Vagina (tissue), 2 donors: Measurements from ENCODE around the gene KDM4E. TPM values are rescaled to one million over a fixed set of nuclear protein-coding genes. Genes with fewer than 3 reads are reported as not detected.

Experiments
- DNase-seq, 2 donors: peaks; one replicate each; pipeline ENCODE4 v3.0.0-alpha.2; 2017; ENCODE audit errors: extremely low spot score in 2 of 2
- H3K27ac ChIP-seq: fragments of 200-600 bp; sonication (generic); one replicate; pipeline ENCODE4 v1.5.1; 2019
- H3K27me3 ChIP-seq: fragments of 200-600 bp; sonication (generic); one replicate; pipeline ENCODE4 v1.5.1; 2019
- H3K36me3 ChIP-seq, 2 donors: fragments of 200-600 bp; sonication (generic); one replicate each; pipeline ENCODE4 v1.5.1; 2017 to 2019
- H3K4me1 ChIP-seq: fragments of 200-600 bp; sonication (generic); one replicate; pipeline ENCODE4 v1.5.1; 2019
- H3K4me3 ChIP-seq, 2 donors: fragments of 200-600 bp; sonication (generic); 1 replicate in 1 of 2; 2 replicates in 1 of 2; pipeline ENCODE4 v1.5.1; 2016 to 2019
- H3K9me3 ChIP-seq: fragments of 200-600 bp; sonication (generic); one replicate; pipeline ENCODE4 v1.5.1; 2019
- CTCF ChIP-seq, 3 experiments: fragments of 450-650 bp in 2 of 3; fragments of 200-600 bp in 1 of 3; sonication (generic) in 1 of 3; IDR thresholded peaks; one replicate each; pipeline ENCODE4 v1.5.1; 2017 to 2019; ENCODE audit warnings: antibody characterized with exemption in 3 of 3, mild to moderate bottlenecking in 2 of 3, moderate library complexity in 2 of 3
- POLR2A ChIP-seq, 2 donors: fragments of 450-650 bp; IDR thresholded peaks; one replicate each; pipeline ENCODE4 v1.6.1; 2017; ENCODE audit warnings: antibody characterized with exemption in 2 of 2, mild to moderate bottlenecking in 2 of 2, moderate library complexity in 2 of 2
- POLR2AphosphoS5 ChIP-seq, 2 donors: sonication (generic); formaldehyde crosslinking; IDR thresholded peaks; one replicate each; pipeline ENCODE4 v1.9.0; 2017; ENCODE audit warnings: antibody characterized with exemption in 2 of 2, mild to moderate bottlenecking in 2 of 2, low read depth in 1 of 2; ENCODE audit not compliant: insufficient read depth in 1 of 2
- intact Hi-C: fragments of 100-400 bp; cut with DNase I; formaldehyde crosslinking; loops from one replicate; pipeline ENCODE4 v1.15.1; 2023
- total RNA-seq: library from RNA; depleted of rRNA; stranded (reverse); fragments of >200 nt; gene quantifications from one replicate; pipeline ENCODE4 v1.2.3, GENCODE V29; 2016

Gene KDM4E
- total RNA-seq, result not detected

GRCh38 chr11:95024958-95025357 lies at the start of gene KDM4E:
KDM4E (plus strand) TSS chr11:95025258; CDS start chr11:95025558, 300 bp downstream.
- intact Hi-C loops, result no loop called here
- no peak for DNase-seq
- H3K4me3 ChIP-seq, result no peak within 1 kb of the TSS
- no peaks in the 10 kb centered on the region for H3K9me3 ChIP-seq
- TF ChIP-seq POLR2A (IDR thresholded peaks at IDR 0.05), result no peak
- no peak for TF ChIP-seq POLR2AphosphoS5 (IDR thresholded peaks at IDR 0.05; ENCODE audit: insufficient read depth in 1 of 2, low read depth in 1 of 2)
- no peak for TF ChIP-seq CTCF (IDR thresholded peaks at IDR 0.05)
- H3K27ac ChIP-seq, result no peak within 1 kb of the TSS
- H3K27me3 ChIP-seq, result no peaks in the 10 kb centered on the region
- H3K36me3 ChIP-seq, result no peaks in the 10 kb centered on the region
- no peaks in the 10 kb centered on the region for H3K4me1 ChIP-seq

GRCh38 chr11:94975599-94975998 lies 49.5 kb upstream of the KDM4E start:
- peaks cover 17% of the 10 kb centered on the region for H3K4me1 ChIP-seq
- H3K36me3 ChIP-seq, result peaks cover 0 to 14% of the 10 kb centered on the region in 2 donors
- intact Hi-C loops, result loop anchor here (10.0 kb wide), 1 partner anchor 169 kb away; no protein-coding TSS in a partner anchor
- H3K9me3 ChIP-seq, result no peaks in the 10 kb centered on the region
- H3K4me3 ChIP-seq, result no peak overlapping the region
- TF ChIP-seq POLR2A (IDR thresholded peaks at IDR 0.05) (no peak), POLR2AphosphoS5 (IDR thresholded peaks at IDR 0.05; ENCODE audit: insufficient read depth in 1 of 2, low read depth in 1 of 2) (no peak), CTCF (IDR thresholded peaks at IDR 0.05) (no peak)
- no peak overlapping the region for H3K27ac ChIP-seq
- no peaks in the 10 kb centered on the region for H3K27me3 ChIP-seq
- no peak for DNase-seq

GRCh38 chr11:94987378-94987777 lies 37.7 kb upstream of the KDM4E start:
- H3K9me3 ChIP-seq, result no peaks in the 10 kb centered on the region
- H3K4me1 ChIP-seq, result no peaks in the 10 kb centered on the region
- H3K27me3 ChIP-seq, result no peaks in the 10 kb centered on the region
- TF ChIP-seq POLR2AphosphoS5 (IDR thresholded peaks at IDR 0.05; ENCODE audit: insufficient read depth in 1 of 2, low read depth in 1 of 2), result no peak
- TF ChIP-seq CTCF (IDR thresholded peaks at IDR 0.05), result no peak
- no peaks in the 10 kb centered on the region for H3K36me3 ChIP-seq
- intact Hi-C loops, result no loop called here
- no peak overlapping the region for H3K4me3 ChIP-seq
- no peak for DNase-seq
- H3K27ac ChIP-seq, result no peak overlapping the region

GRCh38 chr11:94988748-94989147 lies 36.3 kb upstream of the KDM4E start:
- TF ChIP-seq POLR2AphosphoS5 (IDR thresholded peaks at IDR 0.05; ENCODE audit: insufficient read depth in 1 of 2, low read depth in 1 of 2) (no peak), POLR2A (IDR thresholded peaks at IDR 0.05) (no peak), CTCF (IDR thresholded peaks at IDR 0.05) (no peak)
- DNase-seq, result no peak
- no peaks in the 10 kb centered on the region for H3K36me3 ChIP-seq
- no peak overlapping the region for H3K4me3 ChIP-seq
- H3K27me3 ChIP-seq, result no peaks in the 10 kb centered on the region
- intact Hi-C loops, result no loop called here
- H3K9me3 ChIP-seq, result no peaks in the 10 kb centered on the region
- H3K4me1 ChIP-seq, result no peaks in the 10 kb centered on the region
- no peak overlapping the region for H3K27ac ChIP-seq

GRCh38 chr11:94993400-94993943 lies 31.6 kb upstream of the KDM4E start:
- TF ChIP-seq POLR2A (IDR thresholded peaks at IDR 0.05), result no peak
- no peak for TF ChIP-seq POLR2AphosphoS5 (IDR thresholded peaks at IDR 0.05; ENCODE audit: insufficient read depth in 1 of 2, low read depth in 1 of 2)
- TF ChIP-seq CTCF (IDR thresholded peaks at IDR 0.05), result no peak
- Histone ChIP-seq H3K36me3 (no peaks in the 10 kb centered on the region), H3K27ac (no peak overlapping the region), H3K27me3 (no peaks in the 10 kb centered on the region), H3K4me3 (no peak overlapping the region), H3K9me3 (no peaks in the 10 kb centered on the region), H3K4me1 (no peaks in the 10 kb centered on the region)
- no peak for DNase-seq
- intact Hi-C loops, result no loop called here
